WTC11 (cell line): Measurements from ENCODE around the gene CCP110. TPM values are rescaled to one million over a fixed set of nuclear protein-coding genes. Genes with fewer than 3 reads are reported as not detected.

ENCODE experiments used
- ATAC-seq: fragments of 200-7000 bp; cut with Tn5 transposase; 2 replicates; pipeline ENCODE4 v1.10.0; 2021; ENCODE audit warnings: mild to moderate bottlenecking, moderate library complexity
- CTCF ChIA-PET: fragments of 300-600 bp; sonication (Branson Sonifier 250); formaldehyde crosslinking; loops from one replicate; lab custom pipeline; 2021; ENCODE audit warnings: antibody characterized with exemption; lab: Charles Lee
- POLR2A ChIA-PET: fragments of 350-600 bp; sonication (Branson Sonifier 250); formaldehyde crosslinking; loops from one replicate; lab custom pipeline; 2021; ENCODE audit warnings: antibody characterized with exemption; lab: Charles Lee
- DNase-seq: peaks from one replicate; pipeline ENCODE4 v3.0.0; 2021; ENCODE audit warnings: low spot score
- H3K27ac Mint-ChIP-seq: 2 replicates; pipeline ENCODE4 v1.8.0; 2021; ENCODE audit warnings: mixed read lengths
- H3K27me3 Mint-ChIP-seq: 2 replicates; pipeline ENCODE4 v1.8.0; 2021; ENCODE audit warnings: low read depth, mild to moderate bottlenecking, moderate library complexity, mixed read lengths
- H3K36me3 Mint-ChIP-seq: 2 replicates; pipeline ENCODE4 v1.8.0; 2021; ENCODE audit warnings: mixed read lengths
- H3K4me1 Mint-ChIP-seq: 2 replicates; pipeline ENCODE4 v1.8.0; 2022; ENCODE audit warnings: mixed read lengths
- H3K4me3 Mint-ChIP-seq: 2 replicates; pipeline ENCODE4 v1.8.0; 2021; ENCODE audit warnings: mild to moderate bottlenecking, moderate library complexity, mixed read lengths
- H3K9me3 Mint-ChIP-seq: 2 replicates; pipeline ENCODE4 v1.8.0; 2021; ENCODE audit warnings: mixed read lengths
- ATF2 ChIP-seq: sonication (generic); formaldehyde crosslinking; IDR thresholded peaks from 2 replicates; pipeline ENCODE4 v1.8.1; 2022; ENCODE audit warnings: low read depth, missing genetic modification reagents, borderline replicate concordance
- EMX1 ChIP-seq: fragments of 250-450 bp; sonication (Bioruptor Pico); IDR thresholded peaks from 2 replicates; pipeline ENCODE4 v1.8.0; 2021; ENCODE audit warnings: mild to moderate bottlenecking
- ERG ChIP-seq: fragments of 250-450 bp; sonication (Bioruptor Pico); IDR thresholded peaks from 2 replicates; pipeline ENCODE4 v1.8.0; 2021; ENCODE audit warnings: mild to moderate bottlenecking
- ETV6 ChIP-seq: sonication (generic); formaldehyde crosslinking; IDR thresholded peaks from 2 replicates; pipeline ENCODE4 v1.8.1; 2022; ENCODE audit warnings: mild to moderate bottlenecking, missing genetic modification reagents
- GABPB1 ChIP-seq: sonication (generic); formaldehyde crosslinking; IDR thresholded peaks from 2 replicates; pipeline ENCODE4 v1.8.1; 2023; ENCODE audit warnings: mild to moderate bottlenecking, missing genetic modification reagents
- GTF2I ChIP-seq: fragments of 250-450 bp; sonication (Bioruptor Pico); conservative IDR thresholded peaks from 2 replicates; pipeline ENCODE4 v1.4.0; 2021; ENCODE audit warnings: mild to moderate bottlenecking
- HMGA2 ChIP-seq: fragments of 250-450 bp; sonication (Bioruptor Pico); IDR thresholded peaks from 2 replicates; pipeline ENCODE4 v1.4.0; 2021; ENCODE audit warnings: mild to moderate bottlenecking, moderate library complexity
- JAZF1 ChIP-seq: fragments of 250-450 bp; sonication (Bioruptor Pico); IDR thresholded peaks from 2 replicates; pipeline ENCODE4 v1.9.0; 2021; ENCODE audit warnings: moderate library complexity, mild to moderate bottlenecking, inconsistent platforms
- KAT7 ChIP-seq: sonication (generic); formaldehyde crosslinking; IDR thresholded peaks from 2 replicates; pipeline ENCODE4 v1.8.1; 2023; ENCODE audit warnings: missing genetic modification reagents, mild to moderate bottlenecking, borderline replicate concordance
- NFATC4 ChIP-seq: fragments of 250-450 bp; sonication (Bioruptor Pico); IDR thresholded peaks from 2 replicates; pipeline ENCODE4 v1.9.0; 2021; ENCODE audit warnings: mild to moderate bottlenecking
- PRRX2 ChIP-seq: fragments of 250-450 bp; sonication (Bioruptor Pico); IDR thresholded peaks from 2 replicates; pipeline ENCODE4 v1.8.0; 2021; ENCODE audit warnings: mild to moderate bottlenecking
- RELA ChIP-seq: sonication (generic); formaldehyde crosslinking; IDR thresholded peaks from 2 replicates; pipeline ENCODE4 v1.8.1; 2022; ENCODE audit warnings: missing genetic modification reagents, mild to moderate bottlenecking, borderline replicate concordance
- SMAD4 ChIP-seq: sonication (generic); formaldehyde crosslinking; IDR thresholded peaks from 2 replicates; pipeline ENCODE4 v1.8.0; 2022; ENCODE audit warnings: mild to moderate bottlenecking, missing genetic modification reagents
- ZBTB21 ChIP-seq: sonication (generic); formaldehyde crosslinking; IDR thresholded peaks from 2 replicates; pipeline ENCODE4 v1.8.1; 2023; ENCODE audit warnings: mild to moderate bottlenecking, missing genetic modification reagents, borderline replicate concordance
- ZNF219 ChIP-seq: sonication (generic); formaldehyde crosslinking; IDR thresholded peaks from 2 replicates; pipeline ENCODE4 v1.8.0; 2023; ENCODE audit warnings: missing genetic modification reagents, mild to moderate bottlenecking, borderline replicate concordance
- ZSCAN18 ChIP-seq: fragments of 250-450 bp; sonication (Bioruptor Pico); IDR thresholded peaks from 2 replicates; pipeline ENCODE4 v2.1.2; 2022; ENCODE audit warnings: mild to moderate bottlenecking, moderate library complexity
- total RNA-seq: library from RNA; stranded (reverse); gene quantifications from 3 replicates; pipeline ENCODE4 v1.2.3, GENCODE V29; 2021
- TF ChIP-seq, protein P1 (sequence below): sonication (generic); formaldehyde crosslinking; IDR thresholded peaks from 2 replicates; pipeline ENCODE4 v1.8.0; 2022; ENCODE audit warnings: mild to moderate bottlenecking, missing genetic modification reagents
- TF ChIP-seq, protein P2 (sequence below): sonication (generic); formaldehyde crosslinking; IDR thresholded peaks from 2 replicates; pipeline ENCODE4 v1.8.1; 2022; ENCODE audit warnings: low read depth, mild to moderate bottlenecking, moderate library complexity, missing genetic modification reagents, borderline replicate concordance
- TF ChIP-seq, protein P3 (sequence below): sonication (generic); formaldehyde crosslinking; IDR thresholded peaks from 2 replicates; pipeline ENCODE4 v1.8.0; 2023; ENCODE audit warnings: mild to moderate bottlenecking, missing genetic modification reagents
- TF ChIP-seq, protein P4 (sequence below): sonication (generic); formaldehyde crosslinking; IDR thresholded peaks from 2 replicates; pipeline ENCODE4 v1.8.1; 2022; ENCODE audit warnings: mild to moderate bottlenecking, missing genetic modification reagents, moderate library complexity, borderline replicate concordance

Gene CCP110
- total RNA-seq, 1 experiment from 2014 or later = 23.9 TPM

- DNase-seq (no peak), ATAC-seq (no peak)
- CTCF ChIA-PET = interaction anchor here (1.6 kb wide), 1 partner anchor 133 kb away, joined by 3 read pairs; no protein-coding TSS in a partner anchor
- Mint-ChIP-seq H3K27me3 (no peaks in the 10 kb centered on the region), H3K4me1 (no peaks in the 10 kb centered on the region), H3K4me3 (no peak overlapping the region), H3K9me3 (peaks cover 3% of the 10 kb centered on the region; the same call in 1 of the 2 replicates), H3K27ac (no peak overlapping the region), H3K36me3 (peaks cover 69% of the 10 kb centered on the region)
- POLR2A ChIA-PET = interaction anchor here (1.3 kb wide), 1 partner anchor 19 kb away, joined by 3 read pairs; the partner anchor contains the start of gene GDE1
- no peak for TF ChIP-seq GTF2I (CRISPR knock-in tag)
- TF ChIP-seq ERG (CRISPR knock-in tag) = no peak
- TF ChIP-seq, protein P1, sequence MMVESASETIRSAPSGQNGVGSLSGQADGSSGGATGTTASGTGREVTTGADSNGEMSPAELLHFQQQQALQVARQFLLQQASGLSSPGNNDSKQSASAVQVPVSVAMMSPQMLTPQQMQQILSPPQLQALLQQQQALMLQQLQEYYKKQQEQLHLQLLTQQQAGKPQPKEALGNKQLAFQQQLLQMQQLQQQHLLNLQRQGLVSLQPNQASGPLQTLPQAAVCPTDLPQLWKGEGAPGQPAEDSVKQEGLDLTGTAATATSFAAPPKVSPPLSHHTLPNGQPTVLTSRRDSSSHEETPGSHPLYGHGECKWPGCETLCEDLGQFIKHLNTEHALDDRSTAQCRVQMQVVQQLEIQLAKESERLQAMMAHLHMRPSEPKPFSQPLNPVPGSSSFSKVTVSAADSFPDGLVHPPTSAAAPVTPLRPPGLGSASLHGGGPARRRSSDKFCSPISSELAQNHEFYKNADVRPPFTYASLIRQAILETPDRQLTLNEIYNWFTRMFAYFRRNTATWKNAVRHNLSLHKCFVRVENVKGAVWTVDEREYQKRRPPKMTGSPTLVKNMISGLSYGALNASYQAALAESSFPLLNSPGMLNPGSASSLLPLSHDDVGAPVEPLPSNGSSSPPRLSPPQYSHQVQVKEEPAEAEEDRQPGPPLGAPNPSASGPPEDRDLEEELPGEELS = no peak
- no peak for TF ChIP-seq SMAD4 (CRISPR knock-in tag)
- TF ChIP-seq JAZF1 (CRISPR knock-in tag) = no peak
- no peak for TF ChIP-seq ATF2 (CRISPR knock-in tag)
- no peak for TF ChIP-seq ZSCAN18
- TF ChIP-seq RELA = no peak
- no peak for TF ChIP-seq EMX1
- TF ChIP-seq PRRX2 (CRISPR knock-in tag) = no peak
- TF ChIP-seq, protein P2, sequence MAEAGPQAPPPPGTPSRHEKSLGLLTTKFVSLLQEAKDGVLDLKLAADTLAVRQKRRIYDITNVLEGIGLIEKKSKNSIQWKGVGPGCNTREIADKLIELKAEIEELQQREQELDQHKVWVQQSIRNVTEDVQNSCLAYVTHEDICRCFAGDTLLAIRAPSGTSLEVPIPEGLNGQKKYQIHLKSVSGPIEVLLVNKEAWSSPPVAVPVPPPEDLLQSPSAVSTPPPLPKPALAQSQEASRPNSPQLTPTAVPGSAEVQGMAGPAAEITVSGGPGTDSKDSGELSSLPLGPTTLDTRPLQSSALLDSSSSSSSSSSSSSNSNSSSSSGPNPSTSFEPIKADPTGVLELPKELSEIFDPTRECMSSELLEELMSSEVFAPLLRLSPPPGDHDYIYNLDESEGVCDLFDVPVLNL = no peak
- TF ChIP-seq ZBTB21 (CRISPR knock-in tag) = no peak
- no peak for TF ChIP-seq HMGA2
- TF ChIP-seq ZNF219 (CRISPR knock-in tag) = no peak
- no peak for TF ChIP-seq NFATC4 (CRISPR knock-in tag)
- TF ChIP-seq KAT7 (CRISPR knock-in tag) = no peak
- TF ChIP-seq ETV6 = no peak
Measured at GRCh38 chr16:19540241-19540970, 16.7 kb downstream of the CCP110 start.

DNA sequence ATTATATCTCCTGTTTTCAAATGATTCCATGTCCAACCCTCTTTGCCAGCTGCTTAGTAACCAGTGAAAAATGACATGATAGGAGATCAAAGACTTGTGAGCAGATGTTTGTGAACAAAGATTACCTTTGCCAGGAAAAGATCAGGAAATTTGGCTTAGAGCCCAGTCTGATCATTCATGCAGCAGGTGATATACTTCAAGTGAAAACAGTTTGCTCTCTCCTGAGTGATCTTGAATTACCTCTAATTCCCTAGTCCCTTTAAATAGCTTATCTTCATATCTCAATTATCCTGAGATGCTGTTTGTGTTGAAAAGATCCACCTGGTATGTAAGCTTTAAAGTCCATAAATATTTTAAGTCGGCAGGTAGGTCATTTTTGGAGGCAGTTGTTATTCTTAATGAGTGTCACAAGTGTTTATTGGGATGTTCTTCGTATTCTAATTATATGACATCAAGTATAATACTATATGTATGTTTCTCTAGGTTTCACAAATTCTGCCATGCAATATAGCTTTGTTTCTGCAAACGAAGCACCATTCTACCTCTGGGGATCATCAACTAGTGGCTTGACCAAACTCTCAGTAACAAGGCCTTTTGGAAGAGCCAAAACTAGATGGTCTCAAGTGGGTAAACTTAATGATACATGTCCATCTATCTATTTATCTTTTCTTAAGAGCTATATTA is 18.5 kb downstream of the CCP110 start:
- ChIA-PET CTCF (interaction anchor here (0.9 kb wide), 1 partner anchor 13 kb away, joined by 4 read pairs; the partner anchor contains the start of gene VPS35L), POLR2A (no interaction called here)
- TF ChIP-seq, protein P3, sequence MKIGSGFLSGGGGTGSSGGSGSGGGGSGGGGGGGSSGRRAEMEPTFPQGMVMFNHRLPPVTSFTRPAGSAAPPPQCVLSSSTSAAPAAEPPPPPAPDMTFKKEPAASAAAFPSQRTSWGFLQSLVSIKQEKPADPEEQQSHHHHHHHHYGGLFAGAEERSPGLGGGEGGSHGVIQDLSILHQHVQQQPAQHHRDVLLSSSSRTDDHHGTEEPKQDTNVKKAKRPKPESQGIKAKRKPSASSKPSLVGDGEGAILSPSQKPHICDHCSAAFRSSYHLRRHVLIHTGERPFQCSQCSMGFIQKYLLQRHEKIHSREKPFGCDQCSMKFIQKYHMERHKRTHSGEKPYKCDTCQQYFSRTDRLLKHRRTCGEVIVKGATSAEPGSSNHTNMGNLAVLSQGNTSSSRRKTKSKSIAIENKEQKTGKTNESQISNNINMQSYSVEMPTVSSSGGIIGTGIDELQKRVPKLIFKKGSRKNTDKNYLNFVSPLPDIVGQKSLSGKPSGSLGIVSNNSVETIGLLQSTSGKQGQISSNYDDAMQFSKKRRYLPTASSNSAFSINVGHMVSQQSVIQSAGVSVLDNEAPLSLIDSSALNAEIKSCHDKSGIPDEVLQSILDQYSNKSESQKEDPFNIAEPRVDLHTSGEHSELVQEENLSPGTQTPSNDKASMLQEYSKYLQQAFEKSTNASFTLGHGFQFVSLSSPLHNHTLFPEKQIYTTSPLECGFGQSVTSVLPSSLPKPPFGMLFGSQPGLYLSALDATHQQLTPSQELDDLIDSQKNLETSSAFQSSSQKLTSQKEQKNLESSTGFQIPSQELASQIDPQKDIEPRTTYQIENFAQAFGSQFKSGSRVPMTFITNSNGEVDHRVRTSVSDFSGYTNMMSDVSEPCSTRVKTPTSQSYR (CRISPR knock-in tag) = no peak
- TF ChIP-seq, protein P4, sequence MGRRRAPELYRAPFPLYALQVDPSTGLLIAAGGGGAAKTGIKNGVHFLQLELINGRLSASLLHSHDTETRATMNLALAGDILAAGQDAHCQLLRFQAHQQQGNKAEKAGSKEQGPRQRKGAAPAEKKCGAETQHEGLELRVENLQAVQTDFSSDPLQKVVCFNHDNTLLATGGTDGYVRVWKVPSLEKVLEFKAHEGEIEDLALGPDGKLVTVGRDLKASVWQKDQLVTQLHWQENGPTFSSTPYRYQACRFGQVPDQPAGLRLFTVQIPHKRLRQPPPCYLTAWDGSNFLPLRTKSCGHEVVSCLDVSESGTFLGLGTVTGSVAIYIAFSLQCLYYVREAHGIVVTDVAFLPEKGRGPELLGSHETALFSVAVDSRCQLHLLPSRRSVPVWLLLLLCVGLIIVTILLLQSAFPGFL (CRISPR knock-in tag) = no peak
- TF ChIP-seq GTF2I (CRISPR knock-in tag) (no peak), ERG (CRISPR knock-in tag) (no peak), RELA (no peak), GABPB1 (CRISPR knock-in tag) (peak; percentile 75; the same call in 1 of the 2 replicates)
- peaks cover 3% of the 10 kb centered on the region; the same call in 1 of the 2 replicates for H3K9me3 Mint-ChIP-seq
- H3K4me1 Mint-ChIP-seq = no peaks in the 10 kb centered on the region
- DNase-seq (no peak), ATAC-seq (no peak)
- H3K36me3 Mint-ChIP-seq = peaks cover 55% of the 10 kb centered on the region
- no peak overlapping the region for H3K27ac Mint-ChIP-seq
- no peaks in the 10 kb centered on the region for H3K27me3 Mint-ChIP-seq
- no peak overlapping the region for H3K4me3 Mint-ChIP-seq
